8988T (cell line): ENCODE data around the gene RHEB.

ENCODE experiments used
- DNase-seq: peaks from one replicate; pipeline ENCODE4 v3.0.0; 2011

The RHEB gene

DNA sequence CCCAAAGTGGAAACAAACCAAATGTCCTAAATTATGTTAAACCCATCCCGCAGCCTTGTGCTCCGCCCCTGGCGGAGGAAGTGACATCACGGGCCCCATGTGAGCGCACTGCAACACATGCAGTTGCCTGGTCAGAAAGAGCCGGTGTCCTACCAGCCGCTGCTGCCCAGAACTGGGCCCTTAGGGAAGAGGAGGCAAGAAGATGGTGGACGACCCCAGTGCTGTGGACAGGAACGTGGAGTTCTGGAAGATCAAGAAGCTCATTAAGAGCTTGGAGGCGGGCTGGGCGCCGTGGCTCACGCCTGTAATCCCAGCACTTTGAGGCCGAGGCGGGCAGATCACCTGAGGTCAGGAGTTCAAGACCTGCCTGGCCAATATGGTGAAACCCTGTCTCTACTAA lies 18.0 kb downstream of the RHEB start:
- DNase-seq: no peak

DNA sequence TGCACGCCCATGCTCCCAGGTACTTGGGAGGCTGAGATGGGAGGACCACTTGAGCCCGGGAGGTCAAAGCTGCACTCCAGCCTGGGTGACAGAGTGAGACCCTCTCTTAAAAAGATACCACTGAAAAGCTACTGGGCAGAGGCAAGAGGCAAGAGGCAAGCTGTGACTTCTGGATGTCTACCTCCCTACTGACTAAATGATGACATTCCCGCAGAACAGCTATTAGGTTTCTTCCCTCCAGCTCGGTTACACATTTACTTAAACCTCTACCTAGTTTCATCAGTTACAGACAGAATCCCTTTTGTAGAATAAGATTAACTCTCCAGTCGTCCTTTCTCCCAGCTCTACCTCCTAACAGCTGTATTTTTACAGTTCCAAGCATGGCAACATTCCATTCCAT lies 21.2 kb downstream of the RHEB start:
- DNase-seq: no peak

DNA sequence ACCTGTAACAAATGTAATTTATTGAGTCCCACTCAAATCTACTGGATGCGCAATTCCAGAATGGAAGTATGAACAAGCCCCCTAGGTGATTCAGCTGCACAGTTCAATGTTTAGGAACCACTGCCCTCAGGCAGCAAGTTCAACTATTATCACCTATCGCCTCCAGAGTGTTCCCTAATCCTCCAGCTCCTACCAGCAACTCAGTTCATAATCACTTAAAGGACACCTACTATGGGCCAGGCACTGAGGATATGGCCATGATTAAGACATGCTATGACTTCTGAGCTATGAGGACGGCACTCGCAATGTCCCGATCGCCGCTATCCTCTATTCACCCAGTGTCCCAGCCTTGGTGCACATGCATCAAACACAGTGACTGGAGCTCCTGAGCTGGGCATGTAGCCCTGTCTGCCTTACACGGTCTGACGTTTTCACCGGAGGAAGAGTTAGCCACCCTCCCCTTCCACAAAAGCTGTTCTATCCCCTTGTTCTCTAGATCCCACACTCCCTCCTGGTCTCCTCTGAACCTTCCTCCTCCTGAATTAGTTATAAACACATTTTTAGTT lies 22.3 kb downstream of the RHEB start:
- DNase-seq: no peak

DNA sequence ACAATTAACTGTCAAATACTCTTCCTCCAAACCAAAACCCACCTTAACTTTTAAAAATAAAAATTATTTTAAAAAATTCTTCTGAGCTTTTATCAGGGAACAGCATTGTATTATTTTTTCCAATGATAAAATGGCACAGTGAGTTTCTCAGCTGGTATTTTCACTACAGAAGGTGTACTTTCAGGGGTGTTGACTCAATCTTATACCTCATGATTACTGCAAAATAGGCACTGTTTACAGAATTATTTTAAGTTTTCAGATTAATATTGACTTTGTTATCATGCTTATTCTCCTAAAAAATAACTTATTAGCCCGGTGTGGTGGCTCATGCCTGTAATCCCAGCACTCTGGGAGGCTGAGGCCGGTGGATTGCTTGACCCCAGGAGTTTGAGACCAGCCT lies 24.3 kb downstream of the RHEB start:
- DNase-seq: no peak

DNA sequence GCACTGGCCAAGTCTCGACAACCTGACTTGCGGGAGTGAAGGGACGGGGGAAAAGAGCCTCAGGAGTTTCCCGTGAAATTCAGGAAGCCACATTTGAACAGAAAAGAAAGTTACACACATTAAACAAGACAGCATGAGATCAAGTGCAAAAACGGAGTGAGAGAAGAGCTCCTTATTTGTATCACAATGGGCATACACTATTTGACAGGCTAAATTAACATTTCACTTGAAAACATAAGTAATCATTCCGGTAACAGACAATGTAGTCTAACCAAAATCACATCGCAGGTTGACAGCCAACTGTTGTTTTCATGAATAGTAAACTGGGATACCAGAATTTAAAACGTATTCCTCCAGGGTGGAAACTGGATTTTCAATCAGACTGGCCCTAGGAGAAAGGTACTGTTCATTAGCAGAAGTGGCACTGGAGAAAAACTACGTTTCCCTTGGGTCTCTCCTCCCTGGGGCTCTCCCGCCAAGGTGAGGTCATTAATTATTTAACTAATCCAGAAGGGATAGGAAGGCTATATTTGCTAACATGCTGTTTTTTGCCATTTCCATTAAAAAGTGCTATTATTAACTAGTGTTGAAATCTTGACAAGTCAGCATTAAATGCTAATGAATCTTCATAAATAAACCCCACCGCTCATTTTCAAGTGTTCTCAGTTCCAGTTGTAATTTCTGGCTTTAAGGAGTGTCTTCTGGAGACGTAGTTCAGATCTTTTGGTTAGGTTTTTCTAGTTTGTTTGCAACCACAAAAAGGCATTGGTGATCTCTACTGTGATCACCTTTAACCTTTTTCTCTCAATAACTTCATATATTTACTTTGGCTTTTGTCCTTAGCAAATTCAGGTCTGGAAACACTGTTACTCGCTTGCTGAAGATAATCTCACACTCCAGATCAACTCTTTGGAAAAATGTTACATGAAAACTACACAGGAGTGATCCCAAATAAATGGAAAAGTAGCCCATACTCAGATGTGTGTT lies 25.1 kb downstream of the RHEB start:
- no peak for DNase-seq

DNA sequence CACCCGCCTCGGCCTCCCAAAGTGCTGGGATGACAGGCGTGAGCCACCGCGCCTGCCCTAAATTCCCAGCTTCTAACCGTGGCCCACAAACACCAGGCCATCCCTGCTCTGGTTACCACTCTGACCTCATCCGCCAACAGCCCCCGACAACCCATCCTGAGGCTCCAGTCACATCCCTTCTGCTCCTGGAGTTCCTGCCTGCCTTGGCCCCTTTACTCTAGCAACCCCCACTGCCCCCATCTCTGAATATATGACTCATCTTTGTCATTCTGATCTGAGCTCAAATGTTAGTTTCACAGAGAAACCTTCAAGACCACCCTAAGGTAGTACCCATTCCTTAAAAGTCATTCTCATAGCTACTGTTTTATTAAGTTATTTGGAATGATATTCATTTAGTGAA lies 26.6 kb downstream of the RHEB start:
- no peak for DNase-seq

DNA sequence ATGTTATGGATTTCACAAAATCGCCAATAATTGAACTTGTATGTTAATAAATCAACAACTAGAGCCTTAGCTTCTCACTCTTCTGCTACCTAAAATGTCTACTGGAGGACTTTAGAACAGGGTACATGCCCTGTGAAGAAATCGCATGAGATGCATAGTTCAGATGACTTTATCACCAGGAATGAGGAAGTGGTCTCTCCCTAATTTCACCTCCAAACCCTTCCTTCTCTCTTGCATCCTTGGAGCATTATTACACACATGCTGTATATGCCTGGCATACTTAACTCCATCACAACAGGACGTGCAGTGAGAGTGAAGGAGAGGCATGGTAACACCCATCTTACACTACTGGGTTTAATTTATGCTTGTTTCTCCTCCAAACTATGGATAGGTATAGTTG lies 27.8 kb downstream of the RHEB start:
- peak; percentile 43 for DNase-seq

DNA sequence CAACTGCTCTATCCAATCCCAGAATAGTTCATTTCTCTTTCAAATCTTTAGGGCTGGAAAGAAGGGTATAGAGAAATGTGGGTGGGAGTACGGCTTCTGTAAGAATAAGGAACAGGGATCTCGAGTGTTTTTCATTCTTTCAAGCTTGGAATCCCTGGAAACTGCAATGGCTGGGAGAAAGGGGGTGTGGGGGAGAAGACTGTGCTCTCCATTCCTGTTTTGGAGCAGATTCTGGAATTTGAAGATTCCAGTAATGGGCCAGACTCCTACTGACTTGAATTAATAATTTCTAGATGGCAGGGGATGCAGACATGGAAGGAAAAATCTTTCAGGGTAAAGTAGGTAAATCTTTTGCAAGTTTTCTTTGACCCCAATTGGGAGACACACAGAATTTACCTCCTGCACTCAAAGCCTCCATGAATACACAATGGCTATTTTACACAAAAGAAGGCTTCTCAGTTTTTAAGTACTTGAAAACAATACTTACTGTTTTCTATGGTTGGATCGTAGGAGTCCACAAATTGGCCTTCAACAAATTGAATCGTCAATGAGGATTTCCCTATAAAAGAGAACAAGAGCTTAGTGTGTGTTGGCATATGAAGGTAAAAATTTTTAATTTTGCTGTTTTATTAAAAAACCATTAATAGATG lies 29.1 kb downstream of the RHEB start:
- DNase-seq: no peak

DNA sequence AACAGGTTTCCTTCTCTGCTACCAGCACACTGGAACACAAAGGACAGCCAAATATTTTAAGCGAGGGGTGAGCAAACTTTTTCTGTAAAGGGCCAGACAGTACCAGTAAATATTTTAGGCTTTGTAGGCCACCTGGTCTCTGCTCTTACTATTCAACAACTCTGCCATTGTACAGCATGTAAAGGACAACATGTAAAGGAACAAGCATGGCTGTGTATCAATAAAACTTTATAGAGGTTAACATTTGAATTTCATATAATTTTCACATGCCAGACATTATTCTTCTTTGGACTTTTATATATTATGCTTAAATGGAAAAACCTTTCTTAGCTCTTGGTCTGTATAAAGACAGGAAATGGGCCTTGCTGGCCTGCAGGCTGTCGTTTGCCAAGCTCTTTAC lies 30.2 kb downstream of the RHEB start:
- DNase-seq: no peak

DNA sequence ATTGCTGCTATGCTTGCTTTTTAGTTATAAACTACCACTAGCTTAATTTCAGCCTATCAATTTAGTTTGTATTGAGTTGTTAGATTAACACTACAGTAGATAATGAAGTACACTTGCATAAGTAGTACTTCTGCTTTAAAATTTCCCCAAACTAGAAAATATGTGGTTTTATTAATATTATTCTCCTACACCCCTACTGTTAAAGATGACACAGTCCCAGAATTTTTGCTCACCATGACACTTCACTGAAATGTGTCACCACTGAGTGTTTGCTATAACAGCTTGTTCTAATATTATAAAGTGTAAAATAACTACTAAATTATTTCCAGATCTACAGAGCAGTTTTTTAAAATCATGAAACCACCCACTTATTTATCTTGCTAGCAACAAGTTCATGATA lies 31.6 kb downstream of the RHEB start:
- DNase-seq: no peak

DNA sequence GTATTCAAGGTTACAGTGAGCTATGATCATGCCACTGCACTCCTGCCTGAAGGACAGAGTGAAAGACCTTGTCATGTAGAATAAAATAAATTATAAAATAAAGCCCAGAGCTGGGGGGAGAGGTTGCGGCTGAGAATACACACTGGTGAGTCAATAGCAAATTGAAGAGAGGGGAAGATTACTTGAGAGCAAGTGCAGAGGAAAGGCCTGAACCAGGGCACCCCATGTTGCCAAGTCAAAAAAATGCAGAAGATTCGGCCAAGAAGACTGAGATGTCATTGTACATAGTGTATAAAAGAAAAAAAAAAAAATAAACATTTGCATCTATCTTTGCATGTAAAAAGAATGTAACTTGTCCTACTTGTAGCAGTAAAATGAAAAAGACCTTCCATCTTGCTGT lies 32.5 kb downstream of the RHEB start:
- no peak for DNase-seq

DNA sequence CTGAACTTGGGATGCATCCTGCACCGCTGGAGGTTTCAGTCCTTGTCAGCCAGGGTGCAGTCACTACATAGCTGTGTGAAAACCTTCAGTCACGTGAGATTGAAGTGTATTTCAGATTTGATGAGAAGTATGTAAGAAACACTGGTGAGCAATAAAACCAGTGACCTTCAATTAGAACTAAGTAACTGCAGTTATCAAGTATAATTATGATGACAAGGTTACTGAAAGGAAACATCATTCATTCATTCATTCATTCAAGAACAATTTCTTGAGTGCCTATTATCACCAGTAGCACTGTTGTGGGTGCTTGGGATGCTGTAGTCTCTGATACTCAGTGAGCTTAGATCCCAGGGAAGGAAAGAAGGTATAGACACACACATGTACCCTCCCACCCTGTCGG lies 33.6 kb downstream of the RHEB start:
- no peak for DNase-seq

DNA sequence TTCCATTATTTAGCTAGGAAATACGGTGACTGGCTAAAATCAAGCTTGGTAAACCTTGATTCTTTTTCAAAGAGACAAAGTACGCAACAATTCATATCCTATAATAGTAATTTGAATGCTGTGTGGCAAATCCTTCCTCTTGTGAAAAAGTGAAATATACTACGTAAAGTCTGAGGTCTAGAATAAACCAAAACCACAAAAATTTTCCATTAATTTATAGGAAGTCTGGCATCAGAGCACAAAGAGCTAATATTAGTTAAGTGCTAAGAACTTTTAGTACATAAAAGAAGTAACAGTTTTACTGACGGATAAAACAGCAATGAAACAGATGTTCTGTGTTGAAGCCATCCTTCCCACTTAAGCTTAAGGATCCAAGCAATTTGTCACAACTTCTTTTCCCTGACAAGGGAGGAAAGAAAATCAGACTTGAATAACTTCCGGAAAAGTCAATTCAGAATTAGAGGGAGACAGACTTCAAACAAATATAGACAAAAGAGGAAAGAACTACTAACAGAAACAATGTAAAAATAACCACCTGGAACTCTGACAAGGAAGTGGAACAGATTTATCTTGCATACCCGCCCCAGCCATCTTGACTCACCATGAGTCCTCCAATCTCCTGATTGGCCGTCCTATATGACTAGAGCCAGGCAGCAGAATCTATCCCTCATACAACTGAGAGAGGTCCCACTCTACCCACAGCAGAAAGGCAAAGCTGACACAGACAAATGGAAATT lies 34.6 kb downstream of the RHEB start:
- DNase-seq: no peak

DNA sequence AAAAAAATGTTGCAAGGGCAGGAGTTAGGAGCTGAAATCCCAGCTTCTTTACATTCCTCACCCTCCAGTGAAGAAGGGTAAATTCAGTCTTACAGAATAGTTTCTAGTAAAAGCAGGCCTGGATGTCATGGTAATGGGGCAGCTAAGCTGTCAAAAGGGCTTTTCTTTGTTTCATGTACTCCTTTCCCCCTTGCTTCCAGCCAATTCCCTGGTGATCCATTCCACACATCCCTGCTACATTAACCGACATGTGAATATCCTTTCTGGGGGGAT lies 36.0 kb downstream of the RHEB start:
- DNase-seq: no peak

DNA sequence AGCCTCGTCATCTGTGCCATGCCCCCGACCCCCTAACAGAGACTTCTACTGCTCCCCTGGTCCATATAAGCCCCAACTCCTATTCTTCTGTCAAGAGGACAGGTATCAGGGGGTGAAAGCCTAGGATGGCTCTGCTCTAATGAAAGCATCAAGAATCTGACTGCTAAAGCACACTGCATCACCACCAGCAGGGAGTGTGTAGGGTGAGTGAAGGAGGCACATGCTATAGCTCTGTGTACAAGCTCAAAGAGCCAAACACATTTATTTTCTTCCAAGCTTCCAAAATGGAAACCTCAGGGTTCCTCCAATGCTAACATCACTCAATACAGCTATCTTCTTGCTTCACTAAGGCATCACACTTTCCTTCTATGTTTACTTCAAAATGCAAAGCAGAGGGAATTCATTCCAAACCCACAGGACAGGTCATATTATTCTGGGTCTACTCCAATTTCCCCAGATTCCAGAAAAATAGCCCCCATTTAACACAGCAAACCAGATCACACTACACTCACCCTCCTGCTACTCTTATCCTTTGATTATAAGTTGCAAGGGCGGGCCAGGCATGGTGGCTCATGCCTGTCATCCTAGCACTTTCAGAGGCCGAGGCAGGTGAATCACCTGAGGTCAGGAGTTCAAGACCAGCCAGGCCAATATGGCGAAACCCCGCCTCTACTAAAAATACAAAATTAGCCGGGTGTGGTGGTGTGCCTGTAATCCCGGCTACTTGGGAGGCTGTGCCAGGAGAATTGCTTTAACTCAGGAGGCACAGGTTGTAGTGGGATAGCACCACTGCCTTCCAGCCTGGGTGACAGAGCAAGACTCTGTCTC lies 36.6 kb downstream of the RHEB start:
- no peak for DNase-seq

DNA sequence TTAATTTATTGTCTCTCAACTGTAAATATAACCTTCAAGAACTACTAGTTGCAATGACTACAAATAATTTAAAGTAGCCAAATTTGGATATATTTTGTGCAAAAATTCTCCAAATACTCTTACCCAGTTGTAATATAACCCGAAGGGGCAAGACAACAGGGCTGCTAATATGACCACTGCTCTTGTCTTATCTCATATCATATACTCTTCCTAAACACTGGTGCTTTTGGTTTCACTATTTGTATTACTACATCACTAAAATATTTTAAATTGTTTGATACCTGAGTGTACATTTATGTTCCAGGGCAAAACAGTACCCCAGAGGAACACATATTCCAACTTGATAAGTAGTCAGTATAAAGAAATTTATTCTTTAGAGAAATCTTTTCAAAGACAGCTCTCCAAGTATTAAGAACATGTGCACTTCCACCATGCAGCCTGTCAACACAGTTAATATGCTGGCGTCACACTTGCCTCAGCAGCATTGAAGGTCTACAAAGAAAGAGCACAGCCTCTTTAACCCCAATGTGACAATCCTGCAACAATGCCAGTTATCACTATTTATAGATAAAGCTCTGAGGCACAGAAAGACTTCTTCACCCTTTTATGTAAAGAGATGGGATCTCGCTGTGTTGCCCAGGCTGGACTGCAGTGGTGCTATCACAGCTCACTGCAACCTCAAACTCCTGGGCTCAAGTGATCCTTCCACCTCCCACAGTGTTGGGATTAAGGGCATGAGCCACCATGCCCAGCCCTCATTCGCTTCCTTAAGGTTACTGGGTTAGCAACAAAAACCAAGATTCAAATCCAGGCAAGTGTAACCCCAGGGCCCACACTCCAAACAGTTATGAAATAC lies 37.8 kb downstream of the RHEB start:
- DNase-seq: no peak

DNA sequence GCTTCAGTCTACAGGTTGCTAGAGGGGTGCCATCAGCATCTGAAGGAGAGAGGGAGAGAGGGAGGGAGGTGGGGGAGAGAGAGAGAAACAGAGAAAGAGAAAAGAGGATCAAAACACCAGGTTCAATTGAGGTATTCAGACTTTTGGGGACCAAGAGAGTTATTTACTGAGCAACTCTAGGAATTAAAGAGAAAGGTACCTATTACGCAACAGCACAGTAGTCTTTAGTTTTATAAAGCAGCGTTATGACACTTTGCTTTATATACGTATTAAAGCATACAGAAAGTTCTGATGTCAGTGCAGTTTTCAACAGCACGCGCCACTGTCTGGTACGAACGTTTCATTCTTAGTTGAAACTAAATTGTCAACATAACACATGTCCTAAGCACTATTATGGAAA lies 41.8 kb downstream of the RHEB start:
- no peak for DNase-seq

DNA sequence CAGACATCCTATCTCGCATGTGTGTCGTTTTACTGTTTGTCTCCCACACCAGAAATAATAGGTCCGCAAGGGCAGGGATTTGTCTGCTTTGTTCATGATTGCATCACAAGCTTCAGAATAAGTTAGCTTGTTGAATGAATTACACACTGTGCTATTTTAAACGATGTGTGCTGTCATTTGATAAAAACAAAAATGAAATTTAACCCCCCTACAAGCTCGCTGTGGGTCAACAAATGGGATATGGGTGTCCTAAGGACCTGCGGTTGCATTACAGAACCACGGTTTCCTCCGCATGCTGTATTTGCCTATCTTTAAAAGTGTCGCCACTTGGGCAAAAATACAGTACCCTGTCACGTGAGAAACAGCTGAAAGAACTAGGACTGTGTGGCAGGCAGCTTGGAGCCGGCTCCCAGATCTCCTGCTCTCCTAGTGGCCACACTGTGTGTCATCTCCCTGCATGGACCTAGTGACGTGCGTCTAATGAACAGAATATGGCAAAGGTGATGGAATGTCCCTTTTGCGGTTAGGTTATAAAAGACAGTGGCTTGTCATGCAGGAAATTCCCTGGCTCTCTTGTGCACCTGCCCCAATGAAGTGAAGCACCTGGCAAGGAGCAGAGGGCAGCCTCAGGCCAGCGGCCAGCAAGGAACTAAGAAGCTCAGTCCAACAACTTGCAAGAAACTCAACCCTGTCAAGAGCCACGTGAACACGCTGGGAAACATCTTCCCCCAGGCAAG lies 46.9 kb downstream of the RHEB start:
- DNase-seq: no peak

DNA sequence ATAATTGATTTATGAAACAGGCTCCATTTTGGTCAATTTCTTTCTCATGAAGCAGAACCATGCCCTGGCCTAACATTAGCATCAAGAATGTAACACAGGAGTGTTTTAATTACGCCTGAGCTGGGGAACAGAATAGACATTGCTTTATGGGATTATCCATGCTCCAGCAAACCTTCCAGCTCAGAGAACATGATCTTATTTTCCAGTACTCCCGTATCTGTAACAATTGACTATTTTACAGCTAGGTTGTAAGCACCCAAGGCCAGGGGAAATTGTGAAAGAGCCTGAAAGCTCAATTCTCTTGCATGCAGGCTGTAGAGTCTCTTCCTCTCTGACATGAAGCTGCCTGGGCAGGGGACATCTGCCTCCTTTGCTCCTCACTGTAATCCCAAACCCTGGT lies 49.0 kb downstream of the RHEB start:
- no peak for DNase-seq

DNA sequence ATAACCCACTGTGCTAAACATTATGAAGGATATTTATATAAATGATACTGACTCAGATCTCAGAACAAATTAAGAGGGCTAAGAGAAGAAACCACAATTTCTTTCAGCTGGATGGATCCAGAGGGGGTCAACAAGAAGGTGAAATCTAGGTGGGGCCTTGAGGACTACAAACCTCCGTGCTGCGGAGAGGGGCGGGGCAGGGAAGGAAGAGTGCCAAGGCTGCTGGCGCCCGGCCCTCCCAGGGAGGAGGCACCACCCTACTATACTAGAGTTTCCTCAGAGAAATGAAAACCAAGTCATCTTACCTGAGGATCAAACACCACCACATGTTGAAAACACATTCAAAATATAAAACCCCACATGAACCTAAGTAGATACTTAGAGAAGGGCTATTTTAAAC lies 50.4 kb downstream of the RHEB start:
- DNase-seq: no peak
